DOHH2 (cell line): Measurements from ENCODE around the gene VIPAS39.

ENCODE experiments used
- H3F3A ChIP-seq: fragments of 200-600 bp; sonication (generic), shearing (Covaris generic); 2 replicates; pipeline ENCODE4 v1.6.0; 2016; ENCODE audit warnings: antibody characterized with exemption, mild to moderate bottlenecking; ENCODE audit not compliant: control insufficient read depth, insufficient read depth
- H3K27ac ChIP-seq: fragments of 200-600 bp; sonication (generic); 2 replicates; pipeline ENCODE4 v1.5.1; 2014; ENCODE audit warnings: low read depth, mild to moderate bottlenecking, low read length, moderate library complexity
- H3K27me3 ChIP-seq: fragments of 200-600 bp; sonication (generic); 2 replicates; pipeline ENCODE4 v1.6.1; 2014; ENCODE audit warnings: mild to moderate bottlenecking, low read length, mixed read lengths; ENCODE audit not compliant: control insufficient read depth
- H3K36me3 ChIP-seq: fragments of 200-600 bp; sonication (generic); 2 replicates; pipeline ENCODE4 v1.6.1; 2014; ENCODE audit warnings: mild to moderate bottlenecking, low read length, moderate library complexity, mixed read lengths; ENCODE audit not compliant: control insufficient read depth
- H3K4me1 ChIP-seq: fragments of 200-600 bp; sonication (generic); 2 replicates; pipeline ENCODE4 v1.6.1; 2014; ENCODE audit warnings: mild to moderate bottlenecking, low read length, mixed read lengths; ENCODE audit not compliant: control insufficient read depth
- H3K4me2 ChIP-seq: fragments of 200-600 bp; sonication (generic); 2 replicates; pipeline ENCODE4 v1.6.0; 2014; ENCODE audit warnings: mild to moderate bottlenecking, low read length, moderate library complexity
- H3K4me3 ChIP-seq: fragments of 200-600 bp; sonication (generic); 2 replicates; pipeline ENCODE4 v1.5.1; 2014; ENCODE audit warnings: mild to moderate bottlenecking, low read length, mixed read lengths
- H3K79me2 ChIP-seq: fragments of 200-600 bp; sonication (generic); 2 replicates; pipeline ENCODE4 v1.6.1; 2014; ENCODE audit warnings: mild to moderate bottlenecking, low read length, mixed read lengths; ENCODE audit not compliant: control insufficient read depth
- H3K9me2 ChIP-seq: fragments of 200-600 bp; sonication (generic); replicated peaks from 2 replicates; pipeline ENCODE4 v1.6.1; 2014; ENCODE audit warnings: mild to moderate bottlenecking, low read length, mixed read lengths; ENCODE audit not compliant: control insufficient read depth
- H3K9me3 ChIP-seq: fragments of 200-600 bp; sonication (generic); 2 replicates; pipeline ENCODE4 v1.6.1; 2014; ENCODE audit warnings: antibody characterized with exemption, low read length, mixed read lengths; ENCODE audit not compliant: control insufficient read depth, insufficient read depth
- H4K20me1 ChIP-seq: fragments of 200-600 bp; sonication (generic); 2 replicates; pipeline ENCODE4 v1.6.0; 2014; ENCODE audit warnings: low read depth, mild to moderate bottlenecking, antibody characterized with exemption, low read length, moderate library complexity; ENCODE audit not compliant: control insufficient read depth, insufficient read depth
- EZH2phosphoT487 ChIP-seq: fragments of 200-600 bp; sonication (generic); IDR thresholded peaks from 2 replicates; pipeline ENCODE4 v1.6.1; 2017; ENCODE audit warnings: borderline replicate concordance, mild to moderate bottlenecking, antibody characterized with exemption, low read length, moderate library complexity, mixed read lengths
- TF ChIP-seq, protein P1 (sequence below): fragments of 200-600 bp; sonication (generic); IDR thresholded peaks from one replicate; pipeline ENCODE4 v1.5.1; 2014; ENCODE audit warnings: antibody characterized with exemption, mild to moderate bottlenecking, low read depth, low read length; ENCODE audit not compliant: poor library complexity, severe bottlenecking

The VIPAS39 gene

DNA sequence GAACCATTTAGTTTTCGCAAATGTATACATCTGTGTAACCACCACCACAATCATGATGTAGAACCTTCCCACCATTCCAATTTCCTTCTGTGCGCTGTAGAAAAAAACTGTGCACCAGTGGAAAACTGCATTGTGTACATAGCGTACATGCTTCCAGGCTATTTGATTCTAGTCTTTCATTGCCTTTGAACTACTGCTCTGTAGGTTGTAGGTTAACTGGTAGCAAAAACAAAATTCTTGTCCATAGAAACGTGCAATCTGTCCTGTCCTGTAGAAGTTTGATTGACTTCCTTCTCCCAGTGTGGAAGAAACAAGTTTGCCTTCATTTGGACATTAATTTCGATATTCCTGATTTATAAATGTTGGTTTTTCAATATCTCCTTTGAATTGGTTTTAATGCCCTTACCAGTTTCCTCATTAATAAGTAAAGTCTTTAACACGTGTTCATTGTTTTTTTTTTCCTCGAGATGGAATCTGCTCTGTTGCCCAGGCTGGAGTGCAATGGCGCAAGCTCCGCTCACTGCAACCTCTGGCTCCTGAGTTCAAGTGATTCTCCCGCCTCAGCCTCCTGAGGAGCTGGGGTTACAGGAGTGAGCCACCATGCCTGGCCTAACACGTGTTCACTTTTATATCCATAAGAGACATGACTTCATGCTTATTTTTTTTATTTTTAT lies 44.8 kb upstream of the VIPAS39 start:
- H3K4me1 ChIP-seq, result peaks cover 30% of the 10 kb centered on the region
- no peaks in the 10 kb centered on the region for H3K9me3 ChIP-seq
- no peaks in the 10 kb centered on the region for H4K20me1 ChIP-seq
- H3K27ac ChIP-seq, result no peak overlapping the region
- H3K79me2 ChIP-seq, result no peaks in the 10 kb centered on the region
- H3K4me3 ChIP-seq, result no peak overlapping the region
- no peak overlapping the region for H3K4me2 ChIP-seq
- no peaks in the 10 kb centered on the region for H3K36me3 ChIP-seq
- no peak for TF ChIP-seq EZH2phosphoT487
- TF ChIP-seq, protein P1, sequence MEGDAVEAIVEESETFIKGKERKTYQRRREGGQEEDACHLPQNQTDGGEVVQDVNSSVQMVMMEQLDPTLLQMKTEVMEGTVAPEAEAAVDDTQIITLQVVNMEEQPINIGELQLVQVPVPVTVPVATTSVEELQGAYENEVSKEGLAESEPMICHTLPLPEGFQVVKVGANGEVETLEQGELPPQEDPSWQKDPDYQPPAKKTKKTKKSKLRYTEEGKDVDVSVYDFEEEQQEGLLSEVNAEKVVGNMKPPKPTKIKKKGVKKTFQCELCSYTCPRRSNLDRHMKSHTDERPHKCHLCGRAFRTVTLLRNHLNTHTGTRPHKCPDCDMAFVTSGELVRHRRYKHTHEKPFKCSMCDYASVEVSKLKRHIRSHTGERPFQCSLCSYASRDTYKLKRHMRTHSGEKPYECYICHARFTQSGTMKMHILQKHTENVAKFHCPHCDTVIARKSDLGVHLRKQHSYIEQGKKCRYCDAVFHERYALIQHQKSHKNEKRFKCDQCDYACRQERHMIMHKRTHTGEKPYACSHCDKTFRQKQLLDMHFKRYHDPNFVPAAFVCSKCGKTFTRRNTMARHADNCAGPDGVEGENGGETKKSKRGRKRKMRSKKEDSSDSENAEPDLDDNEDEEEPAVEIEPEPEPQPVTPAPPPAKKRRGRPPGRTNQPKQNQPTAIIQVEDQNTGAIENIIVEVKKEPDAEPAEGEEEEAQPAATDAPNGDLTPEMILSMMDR, result no peak
- peaks cover 29% of the 10 kb centered on the region for H3K27me3 ChIP-seq
- no peaks in the 10 kb centered on the region for H3K9me2 ChIP-seq
- H3F3A ChIP-seq, result peaks cover 6% of the 10 kb centered on the region; the same call in 1 of the 2 replicates

DNA sequence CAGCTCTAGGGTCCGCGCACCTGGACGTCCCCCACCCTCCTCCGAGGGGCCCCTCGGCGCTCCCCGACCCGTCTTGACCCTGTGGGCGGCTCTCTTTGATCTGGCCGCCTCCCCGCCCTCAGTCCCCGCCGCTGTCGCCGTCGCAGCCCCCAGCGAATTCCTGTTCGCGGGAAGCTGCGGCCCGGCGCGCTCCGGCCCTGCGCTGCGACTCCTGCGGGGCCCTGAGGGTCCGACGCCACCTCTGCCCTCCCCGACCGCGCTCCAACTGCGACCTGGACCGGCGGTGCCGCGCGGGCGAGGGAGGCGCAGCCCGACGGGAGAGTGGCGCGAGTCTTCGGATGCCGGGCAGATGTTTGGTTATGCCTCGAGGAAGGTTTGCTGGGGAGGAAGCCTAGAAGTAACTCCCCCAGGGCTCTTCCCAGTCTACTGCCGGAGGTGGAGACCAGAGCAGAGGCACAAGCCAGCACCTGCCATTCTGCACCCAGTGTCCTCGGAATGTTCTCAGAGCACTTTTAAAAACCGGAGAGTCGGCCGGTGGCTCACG lies 41.7 kb upstream of the VIPAS39 start:
- Histone ChIP-seq H3K27me3 (peaks cover 29% of the 10 kb centered on the region), H3K4me2 (peak overlapping the region; percentile 89), H3K4me3 (peak overlapping the region; percentile 73), H3K27ac (no peak overlapping the region), H3K4me1 (peaks cover 30% of the 10 kb centered on the region), H4K20me1 (no peaks in the 10 kb centered on the region), H3F3A (peaks cover 4% of the 10 kb centered on the region; the same call in 1 of the 2 replicates), H3K36me3 (no peaks in the 10 kb centered on the region), H3K9me2 (no peaks in the 10 kb centered on the region), H3K9me3 (no peaks in the 10 kb centered on the region), H3K79me2 (no peaks in the 10 kb centered on the region)
- TF ChIP-seq, protein P1, result no peak
- peak; percentile 98; the same call in 1 of the 2 replicates for TF ChIP-seq EZH2phosphoT487

DNA sequence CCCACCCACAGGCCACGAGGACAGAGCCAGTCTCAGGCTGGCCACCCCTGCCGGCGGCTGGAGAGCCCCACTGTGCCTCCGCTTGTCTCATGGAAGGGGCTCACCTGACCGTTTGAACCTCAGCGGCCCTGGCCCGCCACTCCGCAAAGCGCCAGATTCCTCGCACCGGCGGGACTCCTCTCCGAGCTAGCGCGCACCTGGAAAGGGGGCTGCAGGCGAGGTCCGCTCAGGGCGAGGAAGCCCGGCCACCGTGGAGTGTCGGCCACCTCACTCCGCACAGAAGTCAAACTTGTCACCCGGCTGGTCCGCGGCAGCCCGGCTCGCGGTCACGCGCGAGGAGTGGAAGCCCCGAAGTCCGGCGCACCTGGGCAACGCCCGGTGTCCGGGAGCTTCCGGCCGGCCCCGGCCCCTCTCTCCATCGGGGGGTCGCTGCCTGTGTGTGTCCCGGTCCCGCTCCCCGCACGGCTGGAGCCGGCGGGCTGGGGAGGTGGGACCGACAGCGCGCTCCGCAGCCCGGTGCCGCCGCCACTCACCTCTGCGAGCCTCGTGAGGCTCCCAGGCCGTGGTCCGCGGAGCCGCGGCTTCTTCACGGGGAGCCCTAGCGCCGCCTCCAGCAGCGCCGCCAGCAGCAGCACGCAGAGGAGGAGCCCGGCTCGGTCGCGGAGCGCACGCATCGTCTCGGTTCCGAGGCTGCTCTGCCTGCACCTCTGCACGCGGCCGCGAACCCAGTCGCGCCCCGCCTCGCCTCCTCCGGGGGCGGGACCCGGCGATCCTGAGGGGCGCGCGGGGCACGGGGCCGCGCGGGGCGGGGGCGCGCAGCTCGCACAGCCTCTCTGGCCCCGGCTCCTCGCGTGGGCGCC lies 40.9 kb upstream of the VIPAS39 start, which contains the start of gene ISM2:
TSS of gene ISM2 (minus strand) at position 697 of the 860 bp plus-strand sequence. CDS start at position 674, 23 bp downstream.
- H3K4me1 ChIP-seq, result peaks cover 30% of the 10 kb centered on the region
- peak within 1 kb of the TSS; percentile 89 for H3K4me2 ChIP-seq
- H3K4me3 ChIP-seq, result peak within 1 kb of the TSS; percentile 73
- no peaks in the 10 kb centered on the region for H3K79me2 ChIP-seq
- no peaks in the 10 kb centered on the region for H4K20me1 ChIP-seq
- H3K9me3 ChIP-seq, result no peaks in the 10 kb centered on the region
- no peak for TF ChIP-seq EZH2phosphoT487
- TF ChIP-seq, protein P1, result no peak
- peaks cover 29% of the 10 kb centered on the region for H3K27me3 ChIP-seq
- no peak within 1 kb of the TSS for H3K27ac ChIP-seq
- H3F3A ChIP-seq, result peaks cover 4% of the 10 kb centered on the region; the same call in 1 of the 2 replicates
- no peaks in the 10 kb centered on the region for H3K9me2 ChIP-seq
- H3K36me3 ChIP-seq, result no peaks in the 10 kb centered on the region
